Smooth muscle cell (in vitro differentiated cells): ENCODE results near the gene FLVCR2. TPM values are rescaled to one million over a fixed set of nuclear protein-coding genes. Genes with fewer than 3 reads are reported as not detected.
"Not testable (repeated sequence)": the region's sequence is repeated elsewhere in the genome, so short reads cannot be mapped to it uniquely, and the experiment has no call there.

Experiments used
- DNase-seq: peaks from one replicate; lab custom pipeline; 2025; ENCODE audit not compliant: unreplicated experiment; lab: John Stamatoyannopoulos, UW
- H2AFZ ChIP-seq: fragments of 200-600 bp; sonication (generic); 2 replicates; pipeline ENCODE4 v1.6.0; 2016; ENCODE audit warnings: antibody characterized with exemption, low read depth, mild to moderate bottlenecking
- H3F3A ChIP-seq: fragments of 200-600 bp; sonication (generic); 2 replicates; pipeline ENCODE4 v1.6.0; 2017; ENCODE audit warnings: antibody characterized with exemption, low read depth
- H3K27ac ChIP-seq: fragments of 200-600 bp; sonication (generic); 2 replicates; pipeline ENCODE4 v1.5.1; 2016; ENCODE audit warnings: low read depth, mild to moderate bottlenecking
- H3K27me3 ChIP-seq: fragments of 200-600 bp; sonication (generic); 2 replicates; pipeline ENCODE4 v1.6.1; 2016; ENCODE audit warnings: low read depth, mild to moderate bottlenecking
- H3K36me3 ChIP-seq: fragments of 200-600 bp; sonication (generic); 2 replicates; pipeline ENCODE4 v1.5.1; 2016; ENCODE audit warnings: low read depth
- H3K4me1 ChIP-seq: fragments of 200-600 bp; sonication (generic); 2 replicates; pipeline ENCODE4 v1.5.1; 2016; ENCODE audit warnings: low read depth
- H3K4me2 ChIP-seq: fragments of 200-600 bp; sonication (generic); 2 replicates; pipeline ENCODE4 v1.6.0; 2016; ENCODE audit warnings: mild to moderate bottlenecking
- H3K4me3 ChIP-seq: fragments of 200-600 bp; sonication (generic); 2 replicates; pipeline ENCODE4 v1.5.1; 2016; ENCODE audit warnings: mild to moderate bottlenecking
- H3K79me2 ChIP-seq: fragments of 200-600 bp; sonication (generic); 2 replicates; pipeline ENCODE4 v1.6.0; 2016; ENCODE audit warnings: low read depth, mild to moderate bottlenecking
- H3K9ac ChIP-seq: fragments of 200-600 bp; sonication (generic); 2 replicates; pipeline ENCODE4 v1.6.0; 2016; ENCODE audit warnings: low read depth
- H3K9me3 ChIP-seq: fragments of 200-600 bp; sonication (generic); replicated peaks from 2 replicates; pipeline ENCODE4 v1.5.1; 2016; ENCODE audit warnings: low read depth
- H4K20me1 ChIP-seq: fragments of 200-600 bp; sonication (generic); 2 replicates; pipeline ENCODE4 v1.6.0; 2016; ENCODE audit warnings: low read depth
- CTCF ChIP-seq: fragments of 200-600 bp; sonication (generic); IDR thresholded peaks from 2 replicates; pipeline ENCODE4 v1.5.1; 2017; ENCODE audit warnings: borderline replicate concordance, mild to moderate bottlenecking, antibody characterized with exemption; ENCODE audit not compliant: insufficient read depth, poor library complexity, severe bottlenecking
- WGBS: methylation state at CpG from one replicate; pipeline ENCODE4 v1.1.7; 2016; ENCODE audit warnings: low lambda C conversion rate; 5-methylcytosine and 5-hydroxymethylcytosine counted together
- polyA plus RNA-seq: library from polyadenylated mRNA; unstranded; fragments of >200 nt; fragmentation: Nextera tagmentation; extraction: Ambion mirVana; gene quantifications from 2 replicates; pipeline ENCODE4 v1.2.1, GENCODE V29; 2016
- total RNA-seq: library from RNA; depleted of rRNA; stranded (reverse); fragments of >200 nt; gene quantifications from 2 replicates; pipeline ENCODE4 v1.2.3, GENCODE V29; 2014

The FLVCR2 gene
- total and polyA plus RNA-seq, 2 experiments from 2014 or later = 3.0 to 13.3 TPM

- no peak for DNase-seq
- no peaks in the 10 kb centered on the region for H3K36me3 ChIP-seq
- H3K79me2 ChIP-seq = no peaks in the 10 kb centered on the region
Observed at GRCh38 chr14:75591987-75592575, 13.7 kb downstream of the FLVCR2 start.

GRCh38 chr14:75595226-75595625, 16.8 kb downstream of the FLVCR2 start:
- Histone ChIP-seq H3F3A (no peaks in the 10 kb centered on the region), H3K4me1 (no peaks in the 10 kb centered on the region), H2AFZ (no peak overlapping the region), H3K4me2 (no peak overlapping the region), H3K79me2 (no peaks in the 10 kb centered on the region), H3K36me3 (no peaks in the 10 kb centered on the region), H3K9ac (no peak overlapping the region), H3K27ac (no peak overlapping the region), H3K4me3 (no peak overlapping the region), H4K20me1 (no peaks in the 10 kb centered on the region), H3K9me3 (no peaks in the 10 kb centered on the region), H3K27me3 (no peaks in the 10 kb centered on the region)
- 92% methylated on average over 3 of the region's 3 CpGs for WGBS
- DNase-seq = no peak
- TF ChIP-seq CTCF = no peak

More at GRCh38 chr14:75591987-75592575, 13.7 kb downstream of the FLVCR2 start:
- H4K20me1 ChIP-seq = no peaks in the 10 kb centered on the region
- no peaks in the 10 kb centered on the region for H3K27me3 ChIP-seq
- no peaks in the 10 kb centered on the region for H3F3A ChIP-seq
- no peaks in the 10 kb centered on the region for H3K9me3 ChIP-seq
- peaks cover under 1% of the 10 kb centered on the region for H3K4me1 ChIP-seq
- H3K4me3 ChIP-seq = no peak overlapping the region
- no peak overlapping the region for H2AFZ ChIP-seq
- H3K9ac ChIP-seq = no peak overlapping the region
- no peak for TF ChIP-seq CTCF
- no peak overlapping the region for H3K27ac ChIP-seq
- no peak overlapping the region for H3K4me2 ChIP-seq

- no peak overlapping the region for H2AFZ ChIP-seq
- no peak for DNase-seq
- H3K79me2 ChIP-seq = no peaks in the 10 kb centered on the region
- no peak overlapping the region for H3K27ac ChIP-seq
- H3K9me3 ChIP-seq = no peaks in the 10 kb centered on the region
- H4K20me1 ChIP-seq = no peaks in the 10 kb centered on the region
- TF ChIP-seq CTCF = no peak
- no peak overlapping the region for H3K9ac ChIP-seq
- H3K4me3 ChIP-seq = no peak overlapping the region
- WGBS = 85% methylated on average over 3 of the region's 3 CpGs
- H3K4me1 ChIP-seq = no peaks in the 10 kb centered on the region
- no peaks in the 10 kb centered on the region for H3K27me3 ChIP-seq
- no peaks in the 10 kb centered on the region for H3K36me3 ChIP-seq
- H3K4me2 ChIP-seq = no peak overlapping the region
- no peaks in the 10 kb centered on the region for H3F3A ChIP-seq
Observed at GRCh38 chr14:75597149-75597548, 18.7 kb downstream of the FLVCR2 start.

- not testable (repeated sequence) for H3K9me3 ChIP-seq, H3K27ac ChIP-seq, H3K9ac ChIP-seq, H3K36me3 ChIP-seq, H2AFZ ChIP-seq, H3F3A ChIP-seq, H3K27me3 ChIP-seq, DNase-seq, H3K4me3 ChIP-seq, H4K20me1 ChIP-seq, H3K79me2 ChIP-seq, H3K4me2 ChIP-seq, H3K4me1 ChIP-seq
- 100% methylated on average over 1 of the region's 1 CpG for WGBS
Observed at GRCh38 chr14:75600100-75600499, 21.7 kb downstream of the FLVCR2 start.

GRCh38 chr14:75601061-75601460, 22.6 kb downstream of the FLVCR2 start:
- not testable (repeated sequence) for H2AFZ ChIP-seq, H3K4me2 ChIP-seq, H4K20me1 ChIP-seq, H3K79me2 ChIP-seq, H3K4me1 ChIP-seq, H3F3A ChIP-seq, H3K9me3 ChIP-seq, H3K36me3 ChIP-seq, H3K27ac ChIP-seq, H3K9ac ChIP-seq, H3K4me3 ChIP-seq, DNase-seq, H3K27me3 ChIP-seq
- WGBS = 96% methylated on average over 6 of the region's 6 CpGs
